NB4 (cell line): ENCODE measurements around the gene EMP2.

ENCODE experiments used
- CTCF ChIP-seq: IDR thresholded peaks from one replicate; pipeline ENCODE4 v1.5.1; 2012; ENCODE audit warnings: low read depth, low read length
- MYC ChIP-seq: IDR thresholded peaks from 2 replicates; pipeline ENCODE4 v1.6.1; 2011; ENCODE audit warnings: low read depth, low read length
- POLR2A ChIP-seq: IDR thresholded peaks from 2 replicates; pipeline ENCODE4 v1.6.1; 2011; ENCODE audit warnings: mild to moderate bottlenecking; ENCODE audit not compliant: insufficient read length; ENCODE audit errors: extremely low read depth

DNA sequence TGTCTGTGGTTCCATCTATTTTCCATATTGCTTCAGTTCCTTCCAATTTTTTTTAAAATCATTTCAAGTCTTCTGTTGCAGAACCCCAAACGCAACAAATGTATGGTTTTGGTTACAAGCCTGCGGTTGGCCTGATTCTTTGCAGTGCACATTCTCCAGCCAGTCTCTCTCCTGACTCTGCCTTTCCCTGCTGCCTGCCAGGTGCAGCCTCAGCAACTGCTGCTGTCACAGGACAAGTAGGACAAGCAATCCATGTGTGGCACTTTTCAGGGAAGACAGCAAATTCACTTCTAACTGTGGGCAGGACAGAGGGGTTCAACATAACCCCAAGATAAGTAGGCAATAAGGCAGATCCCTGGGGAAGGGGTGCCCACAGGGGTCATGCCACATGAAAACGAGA lies 24.2 kb downstream of the EMP2 start:
- TF ChIP-seq POLR2A: no peak
- no peak for TF ChIP-seq MYC
- no peak for TF ChIP-seq CTCF
